DOHH2 (cell line): ENCODE measurements around the gene IL1RAP.

Experiments used
- H3F3A ChIP-seq: fragments of 200-600 bp; sonication (generic), shearing (Covaris generic); 2 replicates; pipeline ENCODE4 v1.6.0; 2016; ENCODE audit warnings: antibody characterized with exemption, mild to moderate bottlenecking; ENCODE audit not compliant: control insufficient read depth, insufficient read depth
- H3K27ac ChIP-seq: fragments of 200-600 bp; sonication (generic); 2 replicates; pipeline ENCODE4 v1.5.1; 2014; ENCODE audit warnings: low read depth, mild to moderate bottlenecking, low read length, moderate library complexity
- H3K27me3 ChIP-seq: fragments of 200-600 bp; sonication (generic); 2 replicates; pipeline ENCODE4 v1.6.1; 2014; ENCODE audit warnings: mild to moderate bottlenecking, low read length, mixed read lengths; ENCODE audit not compliant: control insufficient read depth
- H3K36me3 ChIP-seq: fragments of 200-600 bp; sonication (generic); 2 replicates; pipeline ENCODE4 v1.6.1; 2014; ENCODE audit warnings: mild to moderate bottlenecking, low read length, moderate library complexity, mixed read lengths; ENCODE audit not compliant: control insufficient read depth
- H3K4me1 ChIP-seq: fragments of 200-600 bp; sonication (generic); 2 replicates; pipeline ENCODE4 v1.6.1; 2014; ENCODE audit warnings: mild to moderate bottlenecking, low read length, mixed read lengths; ENCODE audit not compliant: control insufficient read depth
- H3K4me2 ChIP-seq: fragments of 200-600 bp; sonication (generic); 2 replicates; pipeline ENCODE4 v1.6.0; 2014; ENCODE audit warnings: mild to moderate bottlenecking, low read length, moderate library complexity
- H3K4me3 ChIP-seq: fragments of 200-600 bp; sonication (generic); 2 replicates; pipeline ENCODE4 v1.5.1; 2014; ENCODE audit warnings: mild to moderate bottlenecking, low read length, mixed read lengths
- H3K79me2 ChIP-seq: fragments of 200-600 bp; sonication (generic); 2 replicates; pipeline ENCODE4 v1.6.1; 2014; ENCODE audit warnings: mild to moderate bottlenecking, low read length, mixed read lengths; ENCODE audit not compliant: control insufficient read depth
- H3K9me2 ChIP-seq: fragments of 200-600 bp; sonication (generic); replicated peaks from 2 replicates; pipeline ENCODE4 v1.6.1; 2014; ENCODE audit warnings: mild to moderate bottlenecking, low read length, mixed read lengths; ENCODE audit not compliant: control insufficient read depth
- H3K9me3 ChIP-seq: fragments of 200-600 bp; sonication (generic); 2 replicates; pipeline ENCODE4 v1.6.1; 2014; ENCODE audit warnings: antibody characterized with exemption, low read length, mixed read lengths; ENCODE audit not compliant: control insufficient read depth, insufficient read depth
- H4K20me1 ChIP-seq: fragments of 200-600 bp; sonication (generic); 2 replicates; pipeline ENCODE4 v1.6.0; 2014; ENCODE audit warnings: low read depth, mild to moderate bottlenecking, antibody characterized with exemption, low read length, moderate library complexity; ENCODE audit not compliant: control insufficient read depth, insufficient read depth
- CTCF ChIP-seq: fragments of 200-600 bp; sonication (generic); IDR thresholded peaks from one replicate; pipeline ENCODE4 v1.5.1; 2014; ENCODE audit warnings: antibody characterized with exemption, mild to moderate bottlenecking, low read depth, low read length; ENCODE audit not compliant: poor library complexity, severe bottlenecking
- EZH2phosphoT487 ChIP-seq: fragments of 200-600 bp; sonication (generic); IDR thresholded peaks from 2 replicates; pipeline ENCODE4 v1.6.1; 2017; ENCODE audit warnings: borderline replicate concordance, mild to moderate bottlenecking, antibody characterized with exemption, low read length, moderate library complexity, mixed read lengths

The IL1RAP gene

DNA sequence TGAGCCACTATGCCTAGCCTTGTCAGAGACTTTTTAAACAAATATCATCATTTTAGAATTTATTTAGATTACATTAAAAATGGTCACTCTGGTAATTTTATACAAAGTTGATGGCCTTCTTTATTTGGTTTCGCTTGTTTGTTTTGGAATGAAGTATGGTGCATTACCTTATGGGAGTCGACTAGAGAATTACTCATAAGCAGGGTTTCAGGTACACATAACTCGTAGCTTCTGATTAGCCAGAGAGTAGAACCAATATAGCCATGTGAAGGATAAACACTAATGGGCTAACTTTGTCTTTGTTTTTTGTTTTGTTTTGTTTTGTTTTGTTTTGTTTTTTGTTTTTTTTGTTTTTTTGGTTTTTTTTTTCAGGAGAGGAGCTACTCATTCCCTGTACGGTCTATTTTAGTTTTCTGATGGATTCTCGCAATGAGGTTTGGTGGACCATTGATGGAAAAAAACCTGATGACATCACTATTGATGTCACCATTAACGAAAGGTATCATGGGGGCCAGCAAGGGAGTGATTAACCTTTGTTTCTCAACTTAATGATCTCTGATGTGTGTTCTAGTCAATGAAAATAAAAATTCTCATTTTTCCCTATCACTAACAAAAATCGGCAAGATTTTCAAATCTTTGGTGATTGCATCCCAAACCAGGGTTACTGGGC, 113.2 kb downstream of the IL1RAP start:
- H3K79me2 ChIP-seq: no peaks in the 10 kb centered on the region
- no peaks in the 10 kb centered on the region for H3K27me3 ChIP-seq
- H3K4me1 ChIP-seq: peaks cover 6% of the 10 kb centered on the region
- TF ChIP-seq CTCF: no peak
- no peak for TF ChIP-seq EZH2phosphoT487
- no peak overlapping the region for H3K27ac ChIP-seq
- no peaks in the 10 kb centered on the region for H3F3A ChIP-seq
- H3K9me3 ChIP-seq: no peaks in the 10 kb centered on the region
- no peak overlapping the region for H3K4me2 ChIP-seq
- H3K9me2 ChIP-seq: no peaks in the 10 kb centered on the region
- H3K4me3 ChIP-seq: no peak overlapping the region
- no peaks in the 10 kb centered on the region for H3K36me3 ChIP-seq
- H4K20me1 ChIP-seq: no peaks in the 10 kb centered on the region

GRCh38 chr3:190629088-190629487, 115.2 kb downstream of the IL1RAP start:
- Histone ChIP-seq H4K20me1 (no peaks in the 10 kb centered on the region), H3F3A (no peaks in the 10 kb centered on the region), H3K36me3 (no peaks in the 10 kb centered on the region), H3K27ac (no peak overlapping the region), H3K9me2 (no peaks in the 10 kb centered on the region), H3K79me2 (no peaks in the 10 kb centered on the region), H3K9me3 (no peaks in the 10 kb centered on the region), H3K27me3 (no peaks in the 10 kb centered on the region), H3K4me1 (peaks cover 6% of the 10 kb centered on the region), H3K4me2 (no peak overlapping the region), H3K4me3 (no peak overlapping the region)
- no peak for TF ChIP-seq EZH2phosphoT487
- no peak for TF ChIP-seq CTCF

- no peak for TF ChIP-seq EZH2phosphoT487
- TF ChIP-seq CTCF: no peak
- no peaks in the 10 kb centered on the region for H3K9me3 ChIP-seq
- no peaks in the 10 kb centered on the region for H3K79me2 ChIP-seq
- peaks cover 6% of the 10 kb centered on the region for H3K4me1 ChIP-seq
- H3K9me2 ChIP-seq: no peaks in the 10 kb centered on the region
- H3K36me3 ChIP-seq: no peaks in the 10 kb centered on the region
- H3K27me3 ChIP-seq: no peaks in the 10 kb centered on the region
- H3K4me2 ChIP-seq: no peak overlapping the region
- H3K4me3 ChIP-seq: no peak overlapping the region
- H4K20me1 ChIP-seq: no peaks in the 10 kb centered on the region
- no peak overlapping the region for H3K27ac ChIP-seq
- H3F3A ChIP-seq: no peaks in the 10 kb centered on the region
These were observed 117.4 kb downstream of the IL1RAP start for GRCh38 chr3:190631295-190631694.
